22Rv1 (cell line): ENCODE results near the gene GPR27.

Experiments
- ZFX ChIP-seq: fragments of 450-650 bp; IDR thresholded peaks from 2 replicates; pipeline ENCODE4 v1.6.1; 2017; ENCODE audit warnings: antibody characterized with exemption, borderline replicate concordance
- TF ChIP-seq, protein P1 (sequence below): fragments of 450-650 bp; IDR thresholded peaks from 2 replicates; pipeline ENCODE4 v1.5.1; 2017; ENCODE audit warnings: mild to moderate bottlenecking

DNA sequence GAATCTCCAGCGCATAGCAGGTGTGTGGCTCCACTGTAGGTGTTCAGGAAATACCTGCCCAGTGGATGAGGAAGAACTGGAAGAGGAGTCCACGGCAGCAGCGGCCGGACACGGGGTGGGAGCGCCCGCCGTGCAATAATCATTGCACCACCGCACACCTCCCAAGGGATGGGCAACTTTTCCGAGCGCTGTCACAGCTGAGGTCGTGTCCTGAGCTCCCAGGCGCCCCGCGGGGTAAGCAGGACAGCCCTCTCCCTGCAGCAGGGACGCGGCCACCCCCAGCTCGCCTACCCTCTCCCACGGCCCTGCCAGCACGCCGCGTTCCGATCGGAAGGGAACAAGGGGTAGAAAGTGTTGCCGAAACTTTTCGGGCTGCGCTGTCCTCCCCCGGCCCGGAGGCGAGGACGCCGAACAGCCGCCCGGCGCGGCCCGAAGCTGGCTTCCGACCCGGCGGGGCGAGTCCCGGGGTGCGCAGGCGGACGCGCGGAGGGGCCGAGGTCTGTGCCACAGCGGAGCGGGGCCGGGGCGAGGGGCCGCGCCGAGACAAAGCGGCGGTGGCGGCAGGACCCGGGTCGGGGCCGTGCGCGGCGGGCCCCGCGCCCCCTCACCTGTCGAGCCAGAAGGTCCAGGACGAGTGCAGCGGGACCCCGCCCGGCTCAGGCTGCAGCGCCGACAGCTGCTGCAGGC is 28.9 kb upstream of the GPR27 start:
- TF ChIP-seq, protein P1, sequence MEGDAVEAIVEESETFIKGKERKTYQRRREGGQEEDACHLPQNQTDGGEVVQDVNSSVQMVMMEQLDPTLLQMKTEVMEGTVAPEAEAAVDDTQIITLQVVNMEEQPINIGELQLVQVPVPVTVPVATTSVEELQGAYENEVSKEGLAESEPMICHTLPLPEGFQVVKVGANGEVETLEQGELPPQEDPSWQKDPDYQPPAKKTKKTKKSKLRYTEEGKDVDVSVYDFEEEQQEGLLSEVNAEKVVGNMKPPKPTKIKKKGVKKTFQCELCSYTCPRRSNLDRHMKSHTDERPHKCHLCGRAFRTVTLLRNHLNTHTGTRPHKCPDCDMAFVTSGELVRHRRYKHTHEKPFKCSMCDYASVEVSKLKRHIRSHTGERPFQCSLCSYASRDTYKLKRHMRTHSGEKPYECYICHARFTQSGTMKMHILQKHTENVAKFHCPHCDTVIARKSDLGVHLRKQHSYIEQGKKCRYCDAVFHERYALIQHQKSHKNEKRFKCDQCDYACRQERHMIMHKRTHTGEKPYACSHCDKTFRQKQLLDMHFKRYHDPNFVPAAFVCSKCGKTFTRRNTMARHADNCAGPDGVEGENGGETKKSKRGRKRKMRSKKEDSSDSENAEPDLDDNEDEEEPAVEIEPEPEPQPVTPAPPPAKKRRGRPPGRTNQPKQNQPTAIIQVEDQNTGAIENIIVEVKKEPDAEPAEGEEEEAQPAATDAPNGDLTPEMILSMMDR = no peak
- no peak for TF ChIP-seq ZFX
